RWPE2 (cell line): ENCODE results near the gene USP15.

ENCODE experiments used
- ATAC-seq: fragments of 200-7000 bp; cut with Tn5 transposase; 3 replicates; pipeline ENCODE4 v1.9.1; 2021; ENCODE audit warnings: low read depth
- DNase-seq: peaks from one replicate; pipeline ENCODE4 v3.0.0-alpha.2; 2020; ENCODE audit warnings: low spot score
- H3K27ac ChIP-seq: fragments of 450-650 bp; 2 replicates; pipeline ENCODE4 v1.5.1; 2017; ENCODE audit warnings: mild to moderate bottlenecking; ENCODE audit not compliant: poor library complexity, severe bottlenecking
- H3K27me3 ChIP-seq: fragments of 250-450 bp; sonication (Bioruptor Pico); 2 replicates; pipeline ENCODE4 v1.5.1; 2021; ENCODE audit warnings: mild to moderate bottlenecking, moderate library complexity; ENCODE audit not compliant: insufficient read depth, poor library complexity, severe bottlenecking
- H3K36me3 ChIP-seq: fragments of 250-450 bp; sonication (Bioruptor Pico); 2 replicates; pipeline ENCODE4 v1.5.1; 2020; ENCODE audit warnings: low read depth, mild to moderate bottlenecking, moderate library complexity
- H3K4me1 ChIP-seq: fragments of 250-450 bp; sonication (Bioruptor Pico); 2 replicates; pipeline ENCODE4 v1.5.1; 2021; ENCODE audit warnings: mild to moderate bottlenecking, moderate library complexity; ENCODE audit not compliant: insufficient read depth, poor library complexity, severe bottlenecking
- H3K4me3 ChIP-seq: fragments of 250-450 bp; sonication (Bioruptor Pico); 2 replicates; pipeline ENCODE4 v1.5.1; 2021; ENCODE audit warnings: mild to moderate bottlenecking, moderate library complexity; ENCODE audit not compliant: severe bottlenecking
- H3K9me3 ChIP-seq: fragments of 250-450 bp; sonication (Bioruptor Pico); 2 replicates; pipeline ENCODE4 v1.5.1; 2021; ENCODE audit warnings: mild to moderate bottlenecking, moderate library complexity; ENCODE audit not compliant: severe bottlenecking
- CTCF ChIP-seq: fragments of 450-650 bp; IDR thresholded peaks from one replicate; pipeline ENCODE4 v1.5.1; 2017; ENCODE audit warnings: mild to moderate bottlenecking, moderate library complexity; ENCODE audit not compliant: poor library complexity, severe bottlenecking

Gene USP15

GRCh38 chr12:62279058-62279457 lies 18.9 kb downstream of the USP15 start:
- Histone ChIP-seq H3K4me1 (peaks cover 7% of the 10 kb centered on the region), H3K9me3 (no peaks in the 10 kb centered on the region), H3K36me3 (peaks cover 8% of the 10 kb centered on the region; the same call in 1 of the 2 replicates), H3K27ac (no peak overlapping the region), H3K4me3 (no peak overlapping the region), H3K27me3 (no peaks in the 10 kb centered on the region)
- no peak for ATAC-seq
- no peak for TF ChIP-seq CTCF
- DNase-seq, result no peak

DNA sequence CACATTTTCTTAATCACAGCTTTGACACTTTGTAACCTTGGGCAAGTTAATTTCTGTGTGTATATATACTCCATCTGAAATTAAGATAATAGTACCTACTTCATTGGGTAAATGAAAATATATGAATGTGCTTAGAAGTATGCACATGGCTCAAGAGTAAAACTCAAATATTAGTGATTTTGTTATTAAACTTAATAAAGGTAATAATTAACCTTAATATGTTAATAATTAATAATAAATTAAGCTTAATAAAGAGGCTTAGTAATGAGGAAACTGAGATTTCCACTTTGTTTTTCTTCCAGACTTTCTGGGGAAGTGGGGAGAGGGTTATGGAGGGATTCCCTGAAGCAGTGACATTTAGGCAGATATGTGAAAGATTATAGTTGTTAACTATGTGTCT lies 19.8 kb downstream of the USP15 start:
- DNase-seq (no peak), ATAC-seq (no peak)
- Histone ChIP-seq H3K4me1 (peaks cover 7% of the 10 kb centered on the region), H3K36me3 (peaks cover 9% of the 10 kb centered on the region; the same call in 1 of the 2 replicates), H3K9me3 (peaks cover 2% of the 10 kb centered on the region), H3K27ac (no peak overlapping the region), H3K27me3 (no peaks in the 10 kb centered on the region), H3K4me3 (no peak overlapping the region)
- no peak for TF ChIP-seq CTCF

- no peak for DNase-seq
- Histone ChIP-seq H3K9me3 (peaks cover 2% of the 10 kb centered on the region), H3K36me3 (peaks cover 22% of the 10 kb centered on the region; the same call in 1 of the 2 replicates), H3K27me3 (no peaks in the 10 kb centered on the region), H3K27ac (no peak overlapping the region), H3K4me3 (no peak overlapping the region), H3K4me1 (no peaks in the 10 kb centered on the region)
- no peak for TF ChIP-seq CTCF
- ATAC-seq, result no peak
Observed at GRCh38 chr12:62282057-62282774, 22.0 kb downstream of the USP15 start.

GRCh38 chr12:62284749-62285148 lies 24.5 kb downstream of the USP15 start:
- no peak for TF ChIP-seq CTCF
- no peaks in the 10 kb centered on the region for H3K27me3 ChIP-seq
- peaks cover 20% of the 10 kb centered on the region; the same call in 1 of the 2 replicates for H3K36me3 ChIP-seq
- H3K9me3 ChIP-seq, result peaks cover 4% of the 10 kb centered on the region
- H3K4me1 ChIP-seq, result no peaks in the 10 kb centered on the region
- H3K4me3 ChIP-seq, result no peak overlapping the region
- ATAC-seq (no peak), DNase-seq (no peak)
- no peak overlapping the region for H3K27ac ChIP-seq

- H3K9me3 ChIP-seq, result peaks cover 6% of the 10 kb centered on the region
- ATAC-seq (no peak), DNase-seq (no peak)
- TF ChIP-seq CTCF, result no peak
- no peaks in the 10 kb centered on the region for H3K4me1 ChIP-seq
- H3K27me3 ChIP-seq, result no peaks in the 10 kb centered on the region
- peaks cover 18% of the 10 kb centered on the region; the same call in 1 of the 2 replicates for H3K36me3 ChIP-seq
- H3K4me3 ChIP-seq, result no peak overlapping the region
- no peak overlapping the region for H3K27ac ChIP-seq
Observed at GRCh38 chr12:62285284-62285683, 25.1 kb downstream of the USP15 start.
